ENCODE measurements around the gene SRXN1.
A peak's percentile ranks its signal among the peaks of the same experiment; 100 is the strongest.
"Not testable (repeated sequence)": the region's sequence is repeated elsewhere in the genome, so short reads cannot be mapped to it uniquely, and the experiment has no call there.

The SRXN1 gene

DNA sequence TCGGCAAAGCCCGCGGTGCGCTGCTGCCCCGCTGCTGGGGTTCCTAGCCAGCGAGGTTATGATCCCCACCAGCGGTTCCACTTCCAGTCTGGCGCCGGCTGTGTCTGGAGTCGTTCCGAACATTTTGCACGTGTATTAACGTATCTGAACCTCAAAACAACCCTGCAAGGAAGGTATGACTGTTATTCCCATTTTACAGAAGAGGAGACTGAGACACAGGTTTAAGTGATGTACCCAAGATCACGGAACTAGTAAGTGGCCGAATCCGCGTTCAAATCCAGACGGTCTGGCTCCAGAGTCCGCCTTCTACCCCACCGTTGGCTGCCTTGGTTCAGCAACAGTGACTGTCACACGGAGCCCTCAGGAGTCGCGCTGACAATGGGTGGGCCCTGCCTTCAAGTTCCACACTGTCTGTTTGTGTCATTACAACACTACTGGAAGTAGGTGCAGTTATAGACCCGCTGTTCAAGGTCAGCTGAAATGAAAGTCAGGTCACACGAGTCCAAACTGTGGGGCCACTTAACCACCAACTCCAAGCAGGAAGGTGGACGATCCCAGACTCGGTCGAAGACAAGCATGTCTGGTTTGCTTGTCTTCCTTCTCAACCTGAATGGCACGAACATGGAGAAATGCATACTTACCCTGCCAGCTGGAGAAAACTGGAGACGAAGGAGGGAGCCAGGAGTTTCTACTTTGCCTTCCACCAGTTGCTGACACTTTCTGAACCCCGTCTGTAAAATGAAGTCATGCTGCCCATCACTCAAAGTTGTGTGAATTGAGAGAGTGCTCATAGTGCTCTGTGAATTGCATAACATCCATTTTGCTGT is 803 bp upstream of the SRXN1 start:
- no peak for DNase-seq

DNA sequence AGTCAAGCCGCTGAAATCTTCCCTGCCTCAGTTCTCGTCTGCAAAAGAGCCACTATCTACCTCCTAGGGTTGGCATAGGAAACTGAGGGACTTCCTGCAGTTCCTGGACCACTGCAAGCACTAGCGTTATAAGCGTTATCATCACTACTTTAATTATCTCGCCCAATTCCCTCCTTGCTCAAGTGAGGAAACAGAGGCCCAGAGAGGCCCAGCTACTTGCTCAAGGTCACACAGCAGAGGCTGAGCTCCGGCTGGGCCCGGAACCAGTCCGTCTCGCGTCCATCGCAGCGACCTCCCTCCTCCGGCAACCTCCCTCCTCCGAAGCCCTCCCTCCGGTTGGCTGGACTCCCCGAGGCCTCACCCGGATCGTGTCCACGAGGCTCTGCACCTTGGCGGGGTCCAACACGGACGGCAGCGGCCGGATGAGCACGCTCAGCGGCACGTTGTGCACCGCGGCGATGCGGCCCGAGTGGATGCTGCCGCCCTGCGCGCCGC is 338 bp downstream of the SRXN1 start:
- DNase-seq: no peak

DNA sequence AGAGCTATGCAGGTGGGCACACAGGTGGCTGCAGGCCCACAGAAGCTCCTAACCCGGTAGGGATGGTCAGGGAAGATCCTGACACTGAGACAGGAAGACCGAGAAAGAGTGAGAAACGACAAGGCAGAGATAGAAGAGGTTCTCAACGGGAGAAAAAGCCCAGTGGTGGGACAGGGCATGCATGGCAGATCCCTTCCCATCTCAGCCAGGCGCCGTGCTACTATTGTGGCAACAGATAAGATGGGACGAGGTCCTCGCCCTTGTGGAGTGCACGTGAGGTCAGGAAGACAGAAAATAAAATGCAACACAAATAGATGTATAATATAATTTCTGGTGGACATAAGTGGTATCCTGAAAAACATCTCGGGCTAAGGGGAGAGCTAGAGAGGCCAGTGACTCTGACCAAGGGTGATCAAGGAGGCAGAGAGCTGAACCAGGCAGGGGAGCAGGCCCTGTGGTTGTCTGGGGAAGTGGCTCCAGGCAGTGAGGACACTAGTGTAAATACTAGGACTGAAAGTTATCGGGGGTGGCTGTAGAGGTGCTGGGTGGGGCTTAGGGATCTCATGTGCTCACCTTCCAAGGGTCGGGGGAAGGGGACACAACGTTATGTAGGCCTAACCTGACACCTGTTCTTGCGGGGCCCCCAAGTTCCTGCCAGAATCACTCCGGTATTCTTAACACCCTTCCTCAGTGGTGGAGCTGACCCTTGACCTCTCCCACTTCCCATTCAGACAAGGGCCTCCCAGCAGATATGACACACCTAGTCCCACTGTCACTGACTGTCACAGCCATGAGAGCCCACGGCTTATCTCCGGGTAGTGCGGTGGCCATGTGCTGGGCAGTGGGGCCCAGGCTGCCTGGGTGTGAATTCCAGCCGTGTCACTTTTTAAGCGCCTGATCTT is 1.0 kb downstream of the SRXN1 start:
- DNase-seq: no peak

DNA sequence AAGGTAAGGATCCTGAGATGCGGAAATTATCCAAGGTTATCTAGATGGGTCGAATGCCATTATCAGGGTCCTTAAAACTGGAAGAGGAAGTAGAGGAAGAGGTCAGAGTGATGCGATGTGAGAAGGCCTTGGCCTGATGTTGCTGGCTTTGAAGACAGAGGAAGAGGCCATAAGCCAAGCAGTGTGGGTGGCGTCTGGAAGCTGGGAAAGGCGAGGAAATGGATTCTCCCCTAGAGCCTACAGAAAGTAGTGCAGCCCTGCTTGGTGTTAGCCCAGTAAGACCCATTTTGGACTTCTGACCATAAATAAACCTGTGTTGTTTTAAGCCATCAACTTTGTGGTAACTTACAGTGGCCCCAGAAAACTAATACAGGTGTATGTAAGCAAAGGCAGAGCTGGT is 2.0 kb downstream of the SRXN1 start:
- no peak for DNase-seq

DNA sequence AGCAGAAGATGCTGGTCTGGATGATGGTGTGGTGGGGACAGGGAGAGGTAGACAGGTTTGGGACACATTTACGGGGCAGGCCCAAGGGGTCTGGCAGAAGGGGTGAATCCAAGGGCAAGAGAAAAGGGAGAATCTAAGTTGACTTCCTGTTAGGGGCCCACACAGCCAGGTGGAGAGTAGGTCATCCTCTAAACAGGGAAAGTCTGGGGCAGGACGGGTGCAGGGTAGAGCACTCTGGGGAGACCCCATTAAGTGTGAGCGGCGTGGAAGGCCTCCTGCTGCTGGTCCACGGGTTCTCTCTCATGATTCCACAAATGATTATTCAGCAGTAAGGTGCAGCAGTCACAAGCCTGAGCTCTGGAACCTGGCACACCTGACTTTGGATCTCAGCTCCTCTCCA is 2.7 kb downstream of the SRXN1 start:
- no peak for DNase-seq

DNA sequence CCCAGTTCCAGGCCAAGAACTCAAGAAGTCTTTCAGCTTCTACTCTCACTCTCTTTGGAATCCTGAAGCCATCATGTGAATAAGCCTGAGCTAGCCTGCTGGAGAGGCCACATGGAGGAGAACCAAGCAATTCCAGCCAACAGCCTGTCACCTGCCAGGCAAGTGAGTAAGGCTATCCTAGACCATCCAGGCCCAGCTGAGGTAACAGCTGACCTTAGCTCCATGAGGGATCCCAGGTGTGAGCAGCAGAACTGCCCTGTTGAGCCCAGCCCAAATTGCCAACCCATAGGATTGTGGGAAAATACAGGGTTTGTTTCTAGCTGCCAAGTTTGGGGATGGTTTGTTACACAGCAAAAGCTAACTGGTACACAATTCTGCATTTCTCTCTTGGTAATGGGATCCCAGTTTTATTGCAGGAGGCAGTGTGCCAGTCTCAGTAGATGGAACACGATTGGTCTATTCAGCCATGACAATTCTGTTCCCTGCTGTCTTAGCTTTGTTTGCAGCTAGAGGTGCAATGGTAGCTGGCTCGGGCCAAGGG is 5.5 kb downstream of the SRXN1 start:
- DNase-seq: no peak

DNA sequence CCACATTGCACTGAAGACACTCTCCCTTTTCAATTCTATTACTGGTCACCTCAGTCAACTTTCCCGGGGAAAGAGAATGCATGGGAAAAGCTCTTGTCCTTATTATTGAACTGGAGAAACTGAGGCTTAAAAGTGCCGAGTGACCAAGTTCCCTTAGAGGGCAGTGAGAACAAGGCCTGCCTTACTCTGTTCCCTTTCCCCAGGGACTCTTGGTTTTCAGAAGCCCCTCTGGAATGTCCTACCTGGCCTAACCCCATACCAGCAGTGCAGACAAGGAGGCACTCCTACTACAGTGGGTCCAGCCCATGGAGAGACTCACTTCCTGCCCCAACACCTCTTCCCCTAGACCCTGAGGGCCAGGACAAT is 6.1 kb downstream of the SRXN1 start:
- DNase-seq: no peak

DNA sequence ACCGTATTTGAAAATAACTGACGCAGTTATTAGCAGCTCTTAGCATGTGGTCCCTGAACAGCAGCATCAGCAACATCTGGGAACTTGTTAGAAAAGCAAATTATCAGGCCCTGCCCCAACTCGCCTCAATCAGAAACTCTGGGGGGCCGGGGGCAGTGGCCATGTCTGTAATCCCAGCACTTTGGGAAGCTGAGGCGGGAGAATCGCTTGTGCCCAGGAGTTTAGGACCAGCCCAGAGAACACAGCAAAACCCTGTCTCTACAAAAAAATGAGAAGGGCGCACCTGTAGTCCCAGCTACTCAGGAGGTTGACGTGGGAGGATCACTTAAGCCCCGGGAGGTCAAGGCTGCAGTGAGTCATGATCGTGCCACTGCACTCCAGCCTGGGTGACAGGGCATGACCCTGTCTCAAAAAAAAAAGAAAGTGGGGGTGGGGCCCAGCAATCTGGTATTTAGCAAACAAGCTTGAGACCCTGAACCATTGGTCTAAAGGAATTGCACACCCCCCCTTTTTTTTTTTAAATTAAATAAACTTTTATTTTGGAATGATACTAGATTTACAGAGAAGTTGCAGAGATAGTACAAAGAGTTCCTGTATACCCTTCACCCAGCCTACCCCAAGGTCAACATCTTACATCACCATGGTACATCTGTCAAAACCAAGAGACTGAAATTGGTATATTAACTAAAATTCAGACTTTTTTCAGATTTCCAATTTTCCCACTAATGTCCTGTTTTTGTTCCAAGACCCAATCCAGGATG is 6.7 kb downstream of the SRXN1 start:
- no peak for DNase-seq

DNA sequence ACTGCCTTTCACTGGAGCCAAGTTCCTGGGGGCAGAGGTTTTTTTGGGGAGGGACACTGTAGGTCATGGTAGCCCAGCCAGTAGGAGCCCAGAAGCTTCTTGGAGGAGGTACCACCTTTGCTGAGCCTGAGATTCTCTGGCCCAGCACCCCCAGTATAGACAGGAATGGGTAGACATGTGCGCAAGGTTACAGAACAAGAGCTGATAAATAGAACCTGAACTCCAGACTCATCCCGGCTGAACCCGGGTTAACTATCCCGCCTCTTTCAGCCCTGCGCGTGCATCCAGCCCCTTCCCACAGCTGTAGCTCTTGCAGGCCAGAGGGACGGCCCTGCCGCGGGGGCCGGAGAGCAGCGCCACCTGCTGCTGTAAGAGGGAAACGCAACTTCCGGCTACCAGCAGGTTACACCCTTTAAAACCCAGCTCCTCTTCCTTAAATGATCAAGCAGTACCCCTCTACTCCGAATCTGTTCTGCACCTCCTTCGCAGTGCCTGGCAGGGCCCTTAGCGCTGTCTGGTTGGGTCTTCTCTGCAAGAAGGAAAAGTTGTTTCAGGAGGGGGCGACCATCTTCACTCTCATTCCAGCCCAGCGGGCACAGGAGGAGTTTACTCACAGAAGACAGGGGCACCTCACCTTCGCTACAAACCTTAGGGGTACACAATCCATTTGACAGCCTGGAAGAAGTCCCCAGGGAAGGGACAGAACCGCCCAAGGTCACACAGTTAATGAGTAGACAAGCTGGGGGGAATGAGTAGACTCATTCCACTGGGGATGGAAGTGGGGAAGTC is 7.5 kb downstream of the SRXN1 start:
- peak; percentile 45 for DNase-seq

DNA sequence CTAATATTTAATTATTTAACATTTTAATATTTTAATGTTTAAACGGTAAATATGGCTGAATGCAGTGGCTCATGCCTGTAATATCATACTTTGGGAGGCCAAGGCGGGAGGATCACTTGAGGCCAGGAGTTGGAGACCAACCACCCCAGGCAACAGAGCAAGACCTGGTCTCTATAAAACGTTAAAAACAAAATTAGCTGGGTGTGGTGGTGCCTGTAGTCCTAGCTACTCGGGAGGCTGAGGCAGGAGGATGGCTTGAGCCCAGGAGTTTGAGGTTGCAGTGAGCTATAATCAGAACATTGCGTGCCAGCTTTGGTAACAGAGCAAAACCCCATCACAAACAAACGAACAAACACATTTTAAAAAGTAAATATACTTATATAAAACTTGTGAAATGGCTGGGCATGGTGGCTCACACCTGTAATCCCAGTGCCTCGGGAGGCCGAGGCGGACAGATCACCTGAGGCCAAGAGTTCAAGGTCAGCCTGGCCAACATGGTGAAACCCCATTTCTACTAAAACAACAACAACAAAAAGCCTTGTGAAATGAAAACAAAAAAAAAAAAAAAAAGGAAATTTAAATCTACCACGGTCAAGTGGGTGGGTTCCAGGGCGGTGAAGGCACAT is 8.2 kb downstream of the SRXN1 start:
- no peak for DNase-seq

DNA sequence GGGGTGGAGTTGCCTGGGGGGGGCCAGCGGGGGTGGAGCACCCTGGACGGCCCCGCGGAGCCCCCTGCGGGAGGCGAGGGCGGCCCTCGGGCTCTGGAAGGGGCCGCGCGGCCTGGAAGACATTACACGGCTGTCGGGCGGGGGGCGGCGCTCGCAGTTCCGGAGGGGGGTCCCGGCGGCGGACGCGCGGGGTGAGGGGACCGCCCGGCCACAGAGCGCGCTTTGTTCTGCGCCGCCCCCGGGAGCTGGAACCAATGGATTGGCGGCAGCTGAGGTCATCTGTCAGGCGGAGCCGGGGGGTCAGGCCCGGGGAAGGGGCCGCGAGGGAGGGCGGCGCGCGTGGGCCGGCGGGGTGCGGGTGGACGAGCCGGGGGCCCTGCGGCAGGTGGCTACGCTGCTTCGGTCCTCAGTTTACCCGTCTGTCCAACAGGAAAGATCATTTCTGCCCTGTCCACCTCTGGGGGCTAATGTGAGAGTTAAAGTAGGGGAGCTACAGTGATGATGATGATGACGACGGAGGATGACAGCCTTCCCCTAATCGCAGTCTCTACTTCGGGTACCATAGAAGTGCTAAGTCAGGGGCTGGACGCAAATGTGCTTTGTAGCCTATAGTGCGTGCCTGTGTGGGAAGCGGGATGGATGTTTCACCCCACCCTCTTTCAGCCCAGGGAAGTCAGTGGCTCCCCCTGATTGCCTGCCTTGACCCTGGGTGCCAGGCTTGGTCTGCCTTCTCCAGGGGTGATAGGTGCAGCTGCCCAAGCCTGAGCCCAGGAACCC is 10.4 kb downstream of the SRXN1 start:
- no peak for DNase-seq

DNA sequence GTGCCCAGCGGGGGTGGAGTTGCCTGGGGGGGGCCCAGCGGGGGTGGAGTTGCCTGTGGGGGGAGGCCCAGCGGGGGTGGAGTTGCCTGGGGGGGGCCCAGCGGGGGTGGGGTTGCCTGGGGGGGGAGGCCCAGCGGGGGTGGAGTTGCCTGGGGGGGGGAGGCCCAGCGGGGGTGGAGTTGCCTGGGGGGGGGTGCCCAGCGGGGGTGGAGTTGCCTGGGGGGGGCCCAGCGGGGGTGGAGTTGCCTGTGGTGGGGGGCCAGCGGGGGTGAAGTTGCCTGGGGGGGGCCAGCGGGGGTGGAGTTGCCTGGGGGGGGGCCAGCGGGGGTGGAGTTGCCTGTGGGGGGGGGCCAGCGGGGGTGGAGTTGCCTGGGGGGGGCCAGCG is 11.0 kb downstream of the SRXN1 start:
- DNase-seq: not testable (repeated sequence)

DNA sequence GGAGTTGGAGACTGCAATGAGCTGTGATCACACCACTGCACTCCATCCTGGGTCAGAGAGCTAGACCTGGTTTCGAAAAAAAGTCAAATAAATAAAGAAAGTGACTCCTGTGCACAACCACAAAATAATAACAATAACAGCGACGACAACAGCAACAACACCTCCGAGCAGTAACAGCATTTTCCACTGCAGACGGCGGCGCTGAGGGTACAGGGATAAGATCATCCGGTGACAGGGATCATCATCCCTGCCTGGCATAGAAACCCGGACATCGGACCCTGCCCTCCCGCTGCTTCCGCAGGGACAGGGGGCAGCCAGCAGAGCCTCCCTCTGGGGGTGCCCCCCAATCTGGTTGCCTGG is 11.5 kb downstream of the SRXN1 start:
- no peak for DNase-seq

DNA sequence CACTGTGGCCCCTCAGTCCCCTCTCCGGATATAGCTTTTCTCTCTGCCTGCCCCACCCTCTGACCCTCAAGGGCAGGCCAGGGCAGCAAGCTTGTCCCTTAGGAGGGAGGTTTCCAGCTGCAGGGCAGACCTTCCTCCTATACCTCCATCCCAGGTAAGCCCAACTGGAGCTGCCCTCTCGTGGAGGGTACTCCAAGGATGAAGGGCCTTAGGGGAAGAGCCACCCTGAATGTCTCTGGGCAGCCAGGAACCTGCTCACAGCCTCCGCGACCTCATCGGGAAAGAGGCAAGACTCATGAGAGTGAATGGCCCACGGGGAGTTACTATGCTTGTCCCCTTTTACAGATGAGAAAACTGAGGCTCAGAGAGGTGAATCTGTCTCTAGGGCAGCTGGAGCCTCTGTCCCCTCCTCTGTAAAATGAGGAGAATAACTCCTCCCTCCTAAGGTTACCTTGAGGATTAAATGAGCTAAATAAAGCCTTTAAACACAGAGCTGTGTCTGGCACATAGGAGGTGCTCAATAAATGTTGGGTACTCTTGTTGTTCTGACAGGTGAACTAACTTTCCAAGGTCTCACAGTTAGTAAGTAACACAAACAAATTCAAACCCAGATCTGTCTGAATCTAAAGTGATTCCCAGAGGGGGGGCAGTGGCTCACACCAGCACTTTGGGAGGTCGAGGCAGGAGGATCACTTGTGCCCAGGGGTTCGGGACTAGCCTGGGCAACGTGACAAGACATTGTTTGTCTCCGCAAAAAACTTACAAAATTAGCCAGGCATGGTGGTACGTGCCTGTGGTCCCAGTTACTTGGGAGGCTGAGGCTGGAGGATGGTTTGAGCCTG is 12.1 kb downstream of the SRXN1 start:
- DNase-seq: no peak

DNA sequence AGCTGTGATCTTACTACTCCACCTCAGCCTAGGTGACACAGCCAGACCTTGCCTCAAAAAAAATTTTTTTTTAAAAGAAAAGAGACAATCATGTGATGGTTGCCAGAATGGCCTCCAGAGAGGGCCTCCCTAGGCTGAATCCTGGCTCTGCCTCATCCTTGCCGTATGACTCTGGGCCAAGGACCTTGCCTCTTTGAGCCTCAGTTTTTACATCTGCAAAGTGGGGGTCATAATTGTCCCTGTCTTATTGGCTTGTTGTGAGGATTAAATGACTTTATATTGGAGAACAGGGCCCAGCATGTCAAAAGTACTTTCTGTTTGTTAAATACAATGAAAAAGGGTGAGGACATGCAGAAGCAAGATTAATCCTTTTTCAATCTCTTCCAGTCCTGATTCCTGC is 14.4 kb downstream of the SRXN1 start:
- DNase-seq: no peak

DNA sequence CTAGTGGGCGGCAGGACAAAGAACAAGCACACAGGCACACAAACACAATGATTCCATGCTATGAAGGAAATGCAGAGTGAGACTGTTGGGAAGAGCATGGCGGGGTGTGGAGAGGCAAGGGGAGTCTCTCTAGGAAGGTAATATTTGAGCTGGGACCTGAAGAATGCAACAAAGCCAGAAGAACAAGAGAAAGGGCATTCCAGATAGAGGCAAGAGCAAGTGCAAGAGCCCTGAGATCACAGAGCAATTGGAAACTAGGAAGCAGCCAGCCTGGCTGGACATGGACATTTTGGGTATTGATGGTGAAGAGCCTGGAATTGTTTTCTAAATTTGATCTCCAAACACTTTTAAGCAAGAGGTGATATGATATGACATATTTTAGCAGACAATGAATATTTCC is 15.4 kb downstream of the SRXN1 start:
- no peak for DNase-seq

DNA sequence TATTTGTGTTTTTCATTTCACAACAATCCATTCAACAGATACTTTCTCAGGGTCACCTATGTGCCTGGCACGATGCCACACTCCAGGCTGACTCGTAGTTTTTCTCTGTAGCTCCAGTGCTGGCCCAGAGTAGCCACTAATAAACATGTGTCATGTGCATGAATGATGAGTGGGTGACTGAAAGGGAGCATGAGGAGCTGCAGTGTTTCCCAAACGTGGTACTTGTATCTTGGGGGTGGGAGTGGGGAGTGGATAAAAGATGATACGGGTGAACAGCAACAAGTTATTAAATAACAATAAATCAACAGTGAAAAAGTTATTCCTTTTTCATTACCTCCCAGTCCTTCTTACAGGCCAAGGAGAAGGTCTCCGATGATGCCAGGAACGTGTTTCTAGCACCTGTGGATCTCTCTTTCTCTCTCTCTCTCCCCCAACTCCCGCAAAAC is 17.1 kb downstream of the SRXN1 start:
- no peak for DNase-seq

DNA sequence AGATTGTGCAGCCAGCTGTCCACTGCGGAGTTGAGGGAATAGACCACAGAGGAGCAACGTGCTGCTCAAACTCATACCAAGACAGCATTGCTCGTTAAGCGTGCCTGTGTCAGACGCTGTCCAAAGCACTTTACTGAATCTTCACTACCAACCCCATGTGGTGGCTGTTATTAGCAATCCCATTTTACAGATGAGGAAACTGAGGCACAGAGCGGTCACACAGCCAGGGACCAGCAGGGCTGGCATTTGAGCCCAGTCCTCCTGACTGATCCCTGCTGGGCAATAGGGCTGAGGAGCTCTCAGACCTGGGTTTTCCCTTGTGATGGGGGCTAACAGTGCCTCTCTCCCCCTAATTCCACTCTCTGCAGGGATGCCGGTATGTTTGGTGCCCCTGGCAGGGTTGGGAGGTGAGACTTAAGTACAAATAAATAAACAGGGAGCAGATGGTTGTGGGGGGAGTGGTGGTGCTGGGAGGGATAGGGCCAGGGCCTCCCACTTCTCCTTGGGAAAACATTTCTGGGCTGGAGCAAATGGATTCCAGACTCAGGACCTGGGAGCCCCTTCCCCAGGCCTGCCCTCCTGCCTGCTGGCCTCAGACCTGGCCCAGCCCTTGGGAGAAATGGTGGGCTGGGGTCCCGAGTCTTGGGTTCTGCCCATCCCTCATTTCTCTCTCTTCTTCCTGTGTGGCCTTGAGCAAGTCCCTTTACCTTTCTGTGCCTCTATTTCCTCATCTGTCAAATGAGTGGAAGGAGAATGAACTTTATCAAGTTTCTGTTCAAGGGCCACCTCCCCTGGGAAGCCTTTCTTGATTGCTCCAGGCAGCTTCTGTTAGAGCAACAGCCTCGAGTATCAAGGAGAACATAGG is 17.7 kb downstream of the SRXN1 start:
- DNase-seq: no peak
